ENCODE measurements around the gene IRF2BPL. TPM values are rescaled to one million over a fixed set of nuclear protein-coding genes. Genes with fewer than 3 reads are reported as not detected.

The IRF2BPL gene
- total RNA-seq, 1 donor from 2014 or later, result 17.9 TPM

GRCh38 chr14:76985540-76986230 is 42.8 kb downstream of the IRF2BPL start:
- DNase-seq, result no peak

GRCh38 chr14:76984787-76985375 is 43.6 kb downstream of the IRF2BPL start:
- no peak for DNase-seq

- DNase-seq, result no peak
Observed at GRCh38 chr14:76984297-76984696, 44.2 kb downstream of the IRF2BPL start.

GRCh38 chr14:76981670-76982069 is 46.8 kb downstream of the IRF2BPL start:
- DNase-seq, result no peak

GRCh38 chr14:76977793-76978720 is 50.5 kb downstream of the IRF2BPL start:
- no peak for DNase-seq

GRCh38 chr14:76976240-76977005 is 52.1 kb downstream of the IRF2BPL start:
- DNase-seq, result no peak

- no peak for DNase-seq
Observed at GRCh38 chr14:76975812-76976211, 52.7 kb downstream of the IRF2BPL start.

GRCh38 chr14:76975051-76975450 is 53.5 kb downstream of the IRF2BPL start:
- DNase-seq, result no peak

Other genes starting within 250 kb of the IRF2BPL start
- gene ANGEL1, start 215.8 kb downstream of the IRF2BPL start, total RNA-seq, result 9.4 and 10.4 TPM in 2 replicates
- gene LRRC74A, start 202.3 kb downstream of the IRF2BPL start, total RNA-seq, result not detected in 2 replicates
- gene CIPC, start 69.5 kb upstream of the IRF2BPL start, total RNA-seq, result 13.5 and 14.1 TPM in 2 replicates
- gene ZDHHC22, start 113.1 kb upstream of the IRF2BPL start, total RNA-seq, result not detected in 2 replicates
- gene TMEM63C, start 153.1 kb upstream of the IRF2BPL start, total RNA-seq, result under 0.01 TPM in 1 of 2 replicates, not detected in the other
- 0.05 TPM in 1 of 2 replicates, not detected in the other for gene NGB, start 242.5 kb upstream of the IRF2BPL start, total RNA-seq